HG02884 (cell line): ENCODE measurements around the gene ADAMTS2.

Experiments
- ATAC-seq: cut with Tn5 transposase; IDR thresholded peaks from one replicate; pipeline ENCODE4 v1.9.1; 2021; ENCODE audit warnings: mild to moderate bottlenecking, moderate library complexity; ENCODE audit not compliant: unreplicated experiment

The ADAMTS2 gene

GRCh38 chr5:179132586-179133355, 212.5 kb downstream of the ADAMTS2 start:
- ATAC-seq = no peak

- ATAC-seq = no peak
Measured at GRCh38 chr5:179131886-179132585, 213.2 kb downstream of the ADAMTS2 start.

GRCh38 chr5:179131321-179131835, 213.9 kb downstream of the ADAMTS2 start:
- no peak for ATAC-seq

- ATAC-seq = no peak
Measured at GRCh38 chr5:179130101-179130681, 215.1 kb downstream of the ADAMTS2 start.

GRCh38 chr5:179129607-179130071, 215.6 kb downstream of the ADAMTS2 start:
- ATAC-seq = no peak

- no peak for ATAC-seq
Measured at GRCh38 chr5:179128976-179129375, 216.3 kb downstream of the ADAMTS2 start.

GRCh38 chr5:179128041-179128365, 217.3 kb downstream of the ADAMTS2 start:
- no peak for ATAC-seq

GRCh38 chr5:179127136-179128040, 217.9 kb downstream of the ADAMTS2 start:
- no peak for ATAC-seq

- ATAC-seq = no peak
Measured at GRCh38 chr5:179126506-179126991, 218.7 kb downstream of the ADAMTS2 start.

- no peak for ATAC-seq
Measured at GRCh38 chr5:179125789-179126505, 219.3 kb downstream of the ADAMTS2 start.

GRCh38 chr5:179124853-179125788, 220.1 kb downstream of the ADAMTS2 start:
- no peak for ATAC-seq

- no peak for ATAC-seq
Measured at GRCh38 chr5:179124273-179124852, 220.9 kb downstream of the ADAMTS2 start.

GRCh38 chr5:179123491-179124272, 221.6 kb downstream of the ADAMTS2 start:
- no peak for ATAC-seq

- no peak for ATAC-seq
Measured at GRCh38 chr5:179123109-179123426, 222.2 kb downstream of the ADAMTS2 start.

- no peak for ATAC-seq
Measured at GRCh38 chr5:179122411-179123108, 222.7 kb downstream of the ADAMTS2 start.

- ATAC-seq = no peak
Measured at GRCh38 chr5:179121667-179122111, 223.6 kb downstream of the ADAMTS2 start.
